Measurements from ENCODE around the gene SMG1.

SMG1 gene

GRCh38 chr16:18792836-18793433, 133.3 kb downstream of the SMG1 start:
- no peaks in the 10 kb centered on the region for H3K27me3 ChIP-seq (ENCODE audit: insufficient read depth, low read length)

GRCh38 chr16:18789850-18790706, 136.1 kb downstream of the SMG1 start, which contains the start of gene RPS15A:
TSS of gene RPS15A (minus strand) at chr16:18790334. CDS start at chr16:18789113, 1,221 bp downstream.
- Histone ChIP-seq H3K9ac (ENCODE audit: low read length) (peak within 1 kb of the TSS; percentile 98), H3K4me1 (ENCODE audit: insufficient read depth, low read length, severe bottlenecking) (peaks cover 43% of the 10 kb centered on the region), H3K27ac (ENCODE audit: low read depth, low read length, poor library complexity, severe bottlenecking) (peak within 1 kb of the TSS; percentile 47), H3K4me2 (ENCODE audit: low read length) (peak within 1 kb of the TSS; percentile 79), H4K20me1 (ENCODE audit: insufficient read depth, low read length) (peaks cover 5% of the 10 kb centered on the region; the same call in 1 of the 2 replicates), H3F3A (ENCODE audit: insufficient read depth, low read length) (peaks cover 14% of the 10 kb centered on the region; the same call in 1 of the 2 replicates), H3K4me3 (ENCODE audit: low read depth, low read length, poor library complexity, severe bottlenecking) (peak within 1 kb of the TSS; percentile 98), H3K36me3 (ENCODE audit: insufficient read depth, low read length) (peaks cover 92% of the 10 kb centered on the region), H3K79me2 (ENCODE audit: insufficient read depth, low read length) (peaks cover 50% of the 10 kb centered on the region), H3K9me2 (ENCODE audit: low read depth, low read length) (no peaks in the 10 kb centered on the region), H3K9me3 (ENCODE audit: low read length) (no peaks in the 10 kb centered on the region), H2AFZ (ENCODE audit: low read length) (no peak within 1 kb of the TSS), H3K27me3 (ENCODE audit: insufficient read depth, low read length) (no peaks in the 10 kb centered on the region)
- TF ChIP-seq CTCF (IDR thresholded peaks at IDR 0.05; ENCODE audit: low read length) (no peak), EZH2 (IDR thresholded peaks at IDR 0.05; ENCODE audit: borderline replicate concordance, low read length) (no peak)

More at GRCh38 chr16:18792836-18793433, 133.3 kb downstream of the SMG1 start:
- Histone ChIP-seq H3K9me3 (ENCODE audit: low read length) (no peaks in the 10 kb centered on the region), H3K4me3 (ENCODE audit: low read depth, low read length, poor library complexity, severe bottlenecking) (no peak overlapping the region), H3K4me2 (ENCODE audit: low read length) (no peak overlapping the region), H3K79me2 (ENCODE audit: insufficient read depth, low read length) (peaks cover 29% of the 10 kb centered on the region), H3F3A (ENCODE audit: insufficient read depth, low read length) (peaks cover 14% of the 10 kb centered on the region; the same call in 1 of the 2 replicates), H3K4me1 (ENCODE audit: insufficient read depth, low read length, severe bottlenecking) (peaks cover 15% of the 10 kb centered on the region), H3K27ac (ENCODE audit: low read depth, low read length, poor library complexity, severe bottlenecking) (no peak overlapping the region), H3K9ac (ENCODE audit: low read length) (no peak overlapping the region), H3K36me3 (ENCODE audit: insufficient read depth, low read length) (peaks cover 91% of the 10 kb centered on the region), H2AFZ (ENCODE audit: low read length) (no peak overlapping the region), H3K9me2 (ENCODE audit: low read depth, low read length) (no peaks in the 10 kb centered on the region), H4K20me1 (ENCODE audit: insufficient read depth, low read length) (no peaks in the 10 kb centered on the region)
- TF ChIP-seq EZH2 (IDR thresholded peaks at IDR 0.05; ENCODE audit: borderline replicate concordance, low read length), result no peak
- no peak for TF ChIP-seq CTCF (IDR thresholded peaks at IDR 0.05; ENCODE audit: low read length)

DNA sequence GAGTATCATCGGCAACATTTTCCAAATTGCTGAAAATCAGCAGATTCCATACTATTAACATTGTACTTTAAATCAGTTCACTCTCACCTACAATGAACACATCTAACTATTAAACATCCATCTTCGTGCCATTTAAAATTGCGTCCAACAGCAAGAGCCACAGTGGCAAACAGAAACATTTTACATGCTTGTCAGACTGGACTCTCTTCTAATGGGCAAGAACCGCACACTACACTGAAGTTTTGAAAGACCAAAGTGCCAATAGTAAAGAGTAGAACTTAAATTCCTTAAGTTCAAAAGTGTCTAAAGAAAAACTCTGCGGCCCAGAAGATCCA, 136.7 kb downstream of the SMG1 start:
- H3K79me2 ChIP-seq (ENCODE audit: insufficient read depth, low read length), result peaks cover 56% of the 10 kb centered on the region
- peaks cover 14% of the 10 kb centered on the region; the same call in 1 of the 2 replicates for H3F3A ChIP-seq (ENCODE audit: insufficient read depth, low read length)
- H3K9ac ChIP-seq (ENCODE audit: low read length), result peak overlapping the region; percentile 98
- peaks cover 46% of the 10 kb centered on the region for H3K4me1 ChIP-seq (ENCODE audit: insufficient read depth, low read length, severe bottlenecking)
- no peaks in the 10 kb centered on the region for H3K27me3 ChIP-seq (ENCODE audit: insufficient read depth, low read length)
- H3K4me3 ChIP-seq (ENCODE audit: low read depth, low read length, poor library complexity, severe bottlenecking), result peak overlapping the region; percentile 98
- H3K9me3 ChIP-seq (ENCODE audit: low read length), result no peaks in the 10 kb centered on the region
- peak overlapping the region; percentile 47 for H3K27ac ChIP-seq (ENCODE audit: low read depth, low read length, poor library complexity, severe bottlenecking)
- peaks cover 92% of the 10 kb centered on the region for H3K36me3 ChIP-seq (ENCODE audit: insufficient read depth, low read length)
- peaks cover 5% of the 10 kb centered on the region; the same call in 1 of the 2 replicates for H4K20me1 ChIP-seq (ENCODE audit: insufficient read depth, low read length)
- TF ChIP-seq CTCF (IDR thresholded peaks at IDR 0.05; ENCODE audit: low read length) (no peak), EZH2 (IDR thresholded peaks at IDR 0.05; ENCODE audit: borderline replicate concordance, low read length) (no peak)
- no peaks in the 10 kb centered on the region for H3K9me2 ChIP-seq (ENCODE audit: low read depth, low read length)
- no peak overlapping the region for H2AFZ ChIP-seq (ENCODE audit: low read length)
- peak overlapping the region; percentile 79 for H3K4me2 ChIP-seq (ENCODE audit: low read length)

All from OCI-LY1 (cell line).